GM18951 (cell line): ENCODE results near the gene EPM2A.

ENCODE experiments used
- POLR2A ChIP-seq: IDR thresholded peaks from 4 replicates; pipeline ENCODE4 v1.6.1; 2011; ENCODE audit warnings: mild to moderate bottlenecking; ENCODE audit not compliant: insufficient read length, insufficient read depth; ENCODE audit errors: extremely low read depth
- in situ Hi-C: fragments of 300-500 bp; cut with MboI; formaldehyde crosslinking; loops from one replicate; pipeline ENCODE4 v1.12.0; 2022; ENCODE audit warnings: low sequenced_read_pairs, mixed read lengths, inconsistent platforms; ENCODE audit not compliant: unreplicated experiment

The EPM2A gene

GRCh38 chr6:145633981-145634627 lies 101.2 kb downstream of the EPM2A start:
- in situ Hi-C loops: no loop called here
- no peak for TF ChIP-seq POLR2A

DNA sequence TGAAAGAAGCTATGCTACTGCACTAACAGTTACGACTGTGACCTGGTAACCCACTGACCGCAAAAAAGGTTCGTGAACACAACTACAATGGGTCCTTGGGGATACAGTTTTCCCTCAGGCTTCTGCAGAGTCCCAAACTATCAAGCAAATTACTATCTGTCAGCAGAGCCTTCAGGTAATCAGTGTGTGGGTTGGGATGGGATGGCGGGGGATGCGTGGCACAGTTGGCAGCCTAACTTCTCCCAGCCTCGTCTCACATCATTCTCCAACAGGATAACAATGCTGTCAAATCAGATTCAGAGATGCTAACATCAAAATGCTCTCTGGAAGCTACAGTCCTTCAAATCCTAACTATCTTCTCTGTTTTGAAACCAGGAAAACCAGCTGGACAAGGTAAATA lies 102.3 kb downstream of the EPM2A start:
- TF ChIP-seq POLR2A: no peak
- in situ Hi-C loops: no loop called here

GRCh38 chr6:145631374-145631773 lies 103.9 kb downstream of the EPM2A start:
- in situ Hi-C loops: no loop called here
- no peak for TF ChIP-seq POLR2A

- in situ Hi-C loops: no loop called here
- TF ChIP-seq POLR2A: no peak
These were observed 104.7 kb downstream of the EPM2A start for GRCh38 chr6:145630598-145630997.

GRCh38 chr6:145629478-145629877 lies 105.8 kb downstream of the EPM2A start:
- in situ Hi-C loops: no loop called here
- no peak for TF ChIP-seq POLR2A

- TF ChIP-seq POLR2A: no peak
- in situ Hi-C loops: no loop called here
These were observed 107.9 kb downstream of the EPM2A start for GRCh38 chr6:145627451-145627850.

DNA sequence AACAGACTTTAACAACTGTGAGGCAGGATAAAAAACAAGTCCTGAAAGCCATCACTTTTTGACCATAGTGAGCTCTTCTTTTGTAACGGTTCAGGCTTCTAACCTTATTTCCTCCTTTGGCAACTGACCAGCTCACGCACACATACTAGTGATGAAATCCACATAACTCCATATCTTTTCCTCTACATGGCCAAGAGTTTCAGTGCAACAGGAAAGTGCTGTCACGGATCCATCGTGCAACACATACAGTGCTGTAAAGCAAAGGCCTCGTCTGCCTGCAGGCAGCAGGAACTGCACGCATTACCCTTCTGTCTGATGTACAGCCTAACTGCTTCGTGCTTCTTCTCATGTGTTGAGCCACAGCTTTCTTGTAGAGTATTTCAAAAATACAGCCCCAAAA lies 108.5 kb downstream of the EPM2A start:
- no peak for TF ChIP-seq POLR2A
- in situ Hi-C loops: no loop called here

DNA sequence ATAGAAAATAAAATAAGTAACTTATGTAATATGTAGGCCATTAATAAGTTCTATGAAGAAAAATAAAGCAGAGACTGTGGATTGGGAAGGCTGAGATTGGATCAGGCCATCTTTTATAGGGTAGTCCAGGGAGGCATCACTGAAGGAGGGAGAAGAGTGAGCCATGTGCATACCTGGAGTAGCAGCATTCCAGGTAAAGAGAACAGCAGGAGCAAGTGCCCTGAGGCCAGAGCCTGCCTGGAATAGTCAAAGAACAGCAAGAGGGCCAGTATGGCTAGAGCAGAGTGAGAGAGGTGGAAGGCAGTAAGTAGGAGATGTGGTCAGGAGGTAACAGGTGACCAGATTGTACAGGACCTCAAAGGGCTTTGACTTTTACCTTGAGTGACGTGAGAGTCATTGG lies 112.1 kb downstream of the EPM2A start:
- in situ Hi-C loops: no loop called here
- no peak for TF ChIP-seq POLR2A

DNA sequence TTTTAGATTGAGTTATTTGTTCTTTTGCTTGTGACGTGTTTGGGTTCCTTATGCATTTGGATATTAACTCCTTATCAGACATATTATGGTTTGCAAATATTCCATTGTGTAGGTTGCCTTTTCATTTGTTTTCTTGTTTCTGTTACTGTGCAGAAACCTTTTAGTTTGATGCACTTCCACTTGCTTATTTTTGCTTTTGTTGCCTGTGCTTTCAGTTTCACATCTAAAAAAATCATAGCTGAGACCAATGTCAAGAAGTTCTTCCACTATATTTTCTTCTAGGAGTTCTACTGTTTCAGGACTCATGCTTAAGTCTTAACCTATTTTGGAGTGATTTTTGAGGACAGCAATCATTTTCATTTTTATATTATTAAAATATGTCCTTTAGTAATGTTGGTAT lies 113.5 kb downstream of the EPM2A start:
- in situ Hi-C loops: no loop called here
- no peak for TF ChIP-seq POLR2A

DNA sequence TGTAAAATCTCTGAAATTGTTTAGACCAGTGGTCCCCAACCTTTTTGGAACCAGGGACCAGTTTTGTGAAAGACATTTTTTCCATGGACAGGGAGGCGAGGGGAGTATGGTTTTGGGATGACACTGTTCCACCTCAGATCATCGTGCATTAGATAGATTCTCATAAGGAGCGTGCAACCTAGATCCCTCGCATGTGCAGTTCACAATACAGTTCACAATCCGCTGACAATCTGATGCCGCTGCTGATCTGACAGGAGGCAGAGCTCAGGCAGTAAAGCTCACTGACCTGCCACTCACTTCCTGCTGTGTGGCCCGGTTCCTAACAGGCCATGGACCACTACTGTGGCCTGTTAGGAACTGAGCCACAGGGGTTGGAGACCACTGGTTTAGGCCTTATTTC lies 115.2 kb downstream of the EPM2A start:
- no peak for TF ChIP-seq POLR2A
- in situ Hi-C loops: no loop called here

GRCh38 chr6:145609521-145609920 lies 125.8 kb downstream of the EPM2A start:
- in situ Hi-C loops: no loop called here
- TF ChIP-seq POLR2A: no peak

- in situ Hi-C loops: no loop called here
- no peak for TF ChIP-seq POLR2A
These were observed 126.5 kb downstream of the EPM2A start for GRCh38 chr6:145608850-145609249.

DNA sequence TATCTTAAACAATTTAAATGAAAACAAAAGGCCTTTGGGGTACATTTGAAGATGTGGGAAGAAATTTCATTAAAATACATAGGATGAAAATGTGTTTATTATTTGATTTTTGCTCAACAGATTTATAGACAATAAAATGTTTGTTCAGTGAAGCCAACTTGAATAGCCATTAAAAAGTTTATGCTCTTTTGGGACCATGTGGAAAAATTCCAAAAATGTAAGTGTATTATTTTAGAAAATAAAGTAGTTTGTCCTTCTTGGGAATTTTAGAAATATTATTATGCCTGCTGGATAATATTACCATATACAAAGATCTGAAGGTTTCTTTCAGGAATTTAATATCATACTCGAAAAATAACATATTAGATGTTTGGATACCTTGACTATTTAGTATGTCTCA lies 131.3 kb downstream of the EPM2A start:
- in situ Hi-C loops: no loop called here
- no peak for TF ChIP-seq POLR2A

DNA sequence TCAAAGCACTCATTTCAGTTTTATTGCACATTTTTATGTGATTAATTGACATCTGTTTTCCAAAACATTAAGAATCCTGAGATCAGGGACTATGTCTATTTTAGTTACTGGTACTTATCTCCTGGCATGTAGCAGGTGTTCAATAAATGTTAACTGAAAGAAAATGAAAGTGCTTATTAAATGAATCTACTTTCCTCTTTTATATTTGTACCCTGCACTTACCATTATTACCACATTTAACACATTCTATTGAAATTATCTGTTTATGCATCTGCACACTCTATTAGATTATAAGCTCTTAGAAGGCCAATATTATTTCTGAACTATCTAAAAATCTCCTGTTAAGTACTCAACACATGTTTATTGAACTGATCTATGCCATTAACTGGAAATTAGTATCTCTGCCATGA lies 131.9 kb downstream of the EPM2A start:
- TF ChIP-seq POLR2A: no peak
- in situ Hi-C loops: no loop called here
